HG03565 (cell line): ENCODE results near the gene LRRC73.
A peak's percentile ranks its signal among the peaks of the same experiment; 100 is the strongest.
"Not testable (repeated sequence)": the region's sequence is repeated elsewhere in the genome, so short reads cannot be mapped to it uniquely, and the experiment has no call there.

Experiments used
- ATAC-seq: cut with Tn5 transposase; IDR thresholded peaks from one replicate; pipeline ENCODE4 v1.9.1; 2021; ENCODE audit warnings: mild to moderate bottlenecking, moderate library complexity; ENCODE audit not compliant: unreplicated experiment

LRRC73 gene

GRCh38 chr6:43509984-43510826, at the start of gene LRRC73:
Gene LRRC73 (minus strand): TSS chr6:43510346. CDS start chr6:43509785, 561 bp downstream.
- ATAC-seq, result no peak

DNA sequence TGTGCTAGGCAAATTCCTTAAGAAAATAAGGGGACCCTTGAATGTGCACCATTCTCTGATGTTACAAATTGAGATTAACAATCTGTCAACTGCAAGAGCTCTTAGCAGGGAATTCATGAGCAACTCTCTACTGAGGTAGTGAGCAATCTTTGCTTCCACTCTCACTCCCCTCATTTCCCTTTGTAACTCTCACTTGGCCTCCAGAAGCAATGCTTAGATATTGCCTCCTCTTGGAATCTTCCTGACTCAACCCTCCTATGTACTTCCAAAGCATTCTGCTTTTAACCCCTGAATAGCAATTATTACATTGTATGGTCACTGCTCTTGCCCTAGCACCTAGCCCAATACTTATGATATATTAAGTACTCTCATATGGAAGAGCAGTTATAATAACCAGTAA, 49.2 kb upstream of the LRRC73 start:
- ATAC-seq, result no peak

- not testable (repeated sequence) for ATAC-seq
These were observed 47.5 kb upstream of the LRRC73 start for GRCh38 chr6:43557620-43558019.

DNA sequence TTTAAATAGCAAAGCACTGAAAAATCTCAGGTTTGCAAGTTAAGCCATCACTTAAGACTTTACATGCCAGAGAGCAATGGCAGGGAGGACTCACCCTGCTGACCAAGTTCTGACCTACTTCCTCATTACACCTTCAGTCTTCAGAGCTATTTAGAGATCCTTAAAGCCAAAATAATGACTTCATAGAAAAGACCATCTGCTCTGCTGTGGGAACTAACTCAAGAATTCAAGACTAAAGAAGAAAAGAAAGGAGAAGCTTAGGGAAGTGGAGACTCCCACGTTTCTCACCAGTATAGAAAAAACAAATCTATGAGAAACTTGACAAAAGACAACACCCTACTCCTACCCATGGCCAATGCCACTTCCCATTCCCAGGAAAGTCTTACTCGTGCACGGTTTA, 37.1 kb upstream of the LRRC73 start:
- ATAC-seq, result no peak

DNA sequence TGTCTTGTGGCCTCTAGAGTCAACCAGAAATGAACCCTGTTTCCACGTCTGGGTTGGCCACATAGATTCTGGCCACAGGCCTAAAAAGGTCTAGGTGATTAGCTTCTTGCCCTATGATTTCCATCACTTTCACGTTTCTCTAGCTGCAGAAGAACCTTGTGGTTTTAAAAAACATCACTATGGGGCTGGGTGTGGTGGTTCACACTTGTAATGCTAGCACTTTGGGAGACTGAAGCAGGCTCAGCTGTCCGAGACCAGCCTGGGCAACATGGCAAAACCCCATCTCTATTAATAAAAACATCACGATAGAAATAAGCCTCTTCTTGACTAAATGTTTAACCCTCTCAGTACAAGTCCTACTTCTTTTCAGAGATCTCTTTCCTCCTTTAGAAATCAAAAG, 34.3 kb upstream of the LRRC73 start:
- no peak for ATAC-seq

GRCh38 chr6:43541774-43542471, 31.8 kb upstream of the LRRC73 start:
- no peak for ATAC-seq

- ATAC-seq, result no peak
These were observed 30.4 kb upstream of the LRRC73 start for GRCh38 chr6:43540507-43540906.

DNA sequence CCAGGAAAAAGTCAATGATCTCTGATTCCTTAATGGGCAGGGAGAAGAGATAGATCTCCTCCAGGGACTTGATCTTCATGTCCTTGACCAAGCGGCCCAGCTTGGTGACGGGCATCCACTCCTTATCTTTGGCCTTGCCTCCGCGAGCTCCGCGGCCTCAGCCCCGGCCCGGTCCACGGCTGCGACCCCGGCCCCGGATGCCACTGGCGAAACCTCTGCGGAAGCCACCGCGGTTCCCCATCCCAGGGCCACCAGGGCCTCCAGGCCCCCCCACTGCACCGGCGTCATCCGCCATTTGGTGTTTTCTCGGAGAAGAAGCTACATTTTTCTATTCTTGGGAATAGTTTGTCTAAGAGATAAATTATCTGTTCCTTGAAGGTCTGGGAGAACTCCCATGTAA, 29.3 kb upstream of the LRRC73 start:
- ATAC-seq, result not testable (repeated sequence)

DNA sequence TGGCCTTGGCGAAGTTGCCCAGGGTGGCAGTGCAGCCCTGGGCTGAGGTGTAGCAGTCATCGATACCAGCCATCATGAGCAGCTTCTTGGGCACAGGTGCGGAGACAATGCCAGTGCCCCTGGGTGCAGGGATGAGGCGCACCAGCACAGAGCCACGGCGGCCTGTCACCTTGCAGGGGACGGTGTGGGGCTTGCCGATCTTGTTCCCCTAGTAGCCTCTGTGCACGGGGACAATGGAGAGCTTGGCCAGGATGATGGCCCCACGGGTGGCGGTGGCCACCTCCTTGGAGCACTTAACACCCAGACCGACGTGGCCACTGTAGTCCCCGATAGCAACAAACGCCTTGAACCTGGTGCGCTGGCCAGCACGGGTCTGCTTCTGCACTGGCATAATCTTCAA, 28.8 kb upstream of the LRRC73 start:
- not testable (repeated sequence) for ATAC-seq

- no peak for ATAC-seq
These were observed 22.1 kb upstream of the LRRC73 start for GRCh38 chr6:43532201-43532600.

GRCh38 chr6:43524483-43524961, 14.4 kb upstream of the LRRC73 start:
- ATAC-seq, result no peak

- no peak for ATAC-seq
These were observed 13.1 kb upstream of the LRRC73 start for GRCh38 chr6:43523284-43523683.

DNA sequence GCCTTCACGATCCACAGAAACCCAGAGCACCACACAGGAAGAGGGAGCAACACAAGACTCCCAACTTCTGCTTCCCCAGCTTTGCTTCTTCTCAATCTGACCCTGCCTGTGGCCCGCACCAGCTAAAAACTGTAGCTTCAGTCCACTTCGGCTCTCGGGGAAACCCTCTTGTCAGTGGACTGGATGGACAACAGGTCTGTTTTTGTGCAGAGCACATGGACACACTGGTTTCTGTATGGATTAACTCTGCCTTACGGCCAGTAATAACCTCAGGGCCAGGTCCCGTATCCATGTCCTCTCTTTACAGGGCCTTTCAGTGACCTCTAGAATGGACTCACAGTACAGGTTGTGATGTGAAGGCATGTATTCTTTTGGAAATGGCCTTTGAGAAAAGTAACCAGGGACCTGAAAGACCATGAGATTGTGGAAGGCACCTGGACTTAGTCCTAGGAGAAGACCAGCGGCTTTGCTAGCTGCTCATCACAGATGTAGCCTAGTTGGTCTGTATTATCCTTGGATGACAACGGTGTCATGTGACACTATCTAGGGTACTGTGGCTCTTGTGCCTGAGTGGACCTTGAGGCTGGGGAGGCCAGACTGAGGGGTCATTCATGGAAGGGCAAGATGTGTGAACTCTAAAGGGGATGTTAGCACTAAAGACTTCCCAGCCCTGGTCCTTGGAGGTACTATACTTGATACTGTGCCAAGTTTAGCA, 12.6 kb upstream of the LRRC73 start:
- no peak for ATAC-seq

DNA sequence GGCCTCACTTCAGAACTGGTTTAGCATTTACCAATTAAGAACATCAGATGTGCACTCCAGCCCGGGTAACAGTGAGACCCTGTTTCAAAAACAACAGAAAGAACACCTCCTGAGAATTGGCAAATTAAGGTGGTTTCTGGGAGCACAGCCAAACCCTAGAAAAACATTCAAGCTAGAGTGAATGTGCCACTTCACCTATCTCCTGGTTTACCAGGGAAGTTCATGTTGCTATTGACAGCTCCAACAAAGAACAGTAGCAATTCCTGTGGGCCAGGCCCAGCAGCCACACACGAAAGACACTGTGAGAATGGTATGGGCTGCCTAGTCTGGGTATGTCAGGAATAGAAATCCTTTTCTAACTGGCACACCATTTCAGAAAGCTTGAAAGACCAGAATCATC, 11.7 kb upstream of the LRRC73 start:
- no peak for ATAC-seq

- ATAC-seq, result no peak
These were observed 10.0 kb upstream of the LRRC73 start for GRCh38 chr6:43520097-43520496.

DNA sequence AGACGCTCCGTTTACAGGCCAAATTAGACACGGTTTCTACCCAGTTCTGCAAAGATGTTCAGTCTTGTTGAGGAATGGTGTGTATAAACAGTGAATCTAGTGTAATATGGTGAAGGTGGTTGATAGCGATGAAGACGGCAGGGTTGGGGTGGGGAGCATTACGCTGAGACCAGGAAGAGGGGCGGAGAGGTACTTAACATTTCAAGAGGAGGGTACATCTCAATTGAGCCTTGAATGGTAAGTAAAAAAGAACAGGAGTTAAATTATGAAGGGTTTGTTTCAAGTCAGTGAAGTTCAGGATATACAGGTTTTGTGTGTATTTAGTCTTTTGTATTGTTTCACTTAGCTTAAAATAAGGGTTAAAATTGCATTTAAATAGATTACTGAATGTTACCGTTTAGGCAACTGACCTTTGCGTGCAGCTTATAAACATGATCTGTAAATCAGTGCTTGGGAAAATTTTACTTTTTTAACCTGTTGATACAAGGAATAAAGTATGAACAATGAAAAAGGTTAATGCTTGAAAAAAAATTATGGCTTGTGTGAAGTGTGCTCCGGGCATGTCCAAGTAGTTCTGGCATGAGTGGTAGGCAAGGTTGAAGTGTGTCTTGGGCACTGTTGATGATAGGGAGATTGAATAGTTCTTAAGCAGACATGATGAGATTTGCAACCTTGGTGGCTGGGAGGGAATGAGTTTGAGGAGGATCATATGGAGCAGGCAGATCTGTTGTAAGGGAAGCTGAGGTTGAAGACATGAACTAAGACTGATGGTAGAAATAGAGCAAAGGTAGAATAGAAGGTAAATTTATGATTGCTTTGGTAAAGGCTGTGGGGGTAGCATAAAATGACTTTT, 7.6 kb upstream of the LRRC73 start:
- no peak for ATAC-seq

GRCh38 chr6:43516697-43517504, 6.8 kb upstream of the LRRC73 start, which contains the start of the genes POLR1C and YIPF3:
Gene POLR1C (plus strand): TSS chr6:43517089. CDS start chr6:43517110, 21 bp downstream.
Gene YIPF3 (minus strand): TSS chr6:43516926. CDS start chr6:43516807, 119 bp downstream.
- peak; percentile 74 for ATAC-seq

DNA sequence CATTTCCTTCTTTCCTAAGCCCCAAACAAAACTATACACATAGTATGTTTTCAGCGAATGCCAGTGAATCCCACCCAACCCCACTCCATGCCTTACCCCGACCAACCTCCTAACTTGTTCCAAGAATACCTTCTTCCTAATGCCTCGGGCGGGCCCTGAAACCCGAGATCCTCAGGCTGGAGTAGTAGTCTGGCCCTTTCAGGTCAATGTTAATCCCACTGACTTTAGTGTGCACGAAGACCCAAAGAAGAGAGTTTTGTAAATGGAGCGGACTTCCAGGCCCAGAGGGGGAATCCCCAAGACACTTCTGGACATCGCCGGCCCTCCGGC, 6.2 kb upstream of the LRRC73 start:
- ATAC-seq, result no peak

DNA sequence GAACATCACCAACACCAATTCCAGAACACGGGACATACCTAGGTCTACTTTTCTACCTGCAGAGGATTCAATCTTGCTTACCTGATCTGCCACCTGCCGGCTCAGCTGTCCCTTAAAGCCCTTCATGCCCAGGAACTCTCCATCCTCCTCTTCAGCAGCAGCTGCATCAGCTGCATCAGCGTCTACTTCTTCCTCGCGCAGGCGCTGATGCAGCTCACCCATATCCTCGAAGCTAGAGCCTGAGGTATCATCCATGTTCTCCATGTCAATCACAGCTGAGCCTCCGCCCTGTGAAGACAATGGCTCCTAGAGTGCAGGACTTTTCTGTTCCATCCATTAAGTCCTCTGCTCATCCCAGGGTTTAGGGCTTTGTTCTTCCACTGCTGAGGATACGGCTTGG, 5.7 kb upstream of the LRRC73 start:
- ATAC-seq, result no peak
